Activated CD8-positive, alpha-beta memory T cell treated with anti-CD3 and anti-CD28 coated beads, Interleukin-2, amount 10 ng/mL, durations not matched to agents 7 days and 5 days (primary cell): Measurements from ENCODE around the gene ZNF616. TPM values are rescaled to one million over a fixed set of nuclear protein-coding genes. Genes with fewer than 3 reads are reported as not detected.

Source experiments
- ATAC-seq: fragments of 150-1000 bp; cut with Tn5 transposase; one replicate; pipeline ENCODE4 v1.10.0; 2021; ENCODE audit warnings: moderate library complexity
- CTCF ChIA-PET: fragments of 350-600 bp; sonication (Branson Sonifier 250); formaldehyde crosslinking; loops from one replicate; lab custom pipeline; 2021; ENCODE audit warnings: antibody characterized with exemption; lab: Charles Lee
- DNase-seq: peaks from one replicate; pipeline ENCODE4 v3.0.0-alpha.2; 2020
- H3K27ac Mint-ChIP-seq: one replicate; pipeline ENCODE4 v1.8.0; 2021; ENCODE audit warnings: mild to moderate bottlenecking, mixed read lengths
- H3K27me3 Mint-ChIP-seq: one replicate; pipeline ENCODE4 v1.8.0; 2021; ENCODE audit warnings: mixed read lengths
- H3K36me3 Mint-ChIP-seq: one replicate; pipeline ENCODE4 v1.8.0; 2021; ENCODE audit warnings: mild to moderate bottlenecking, mixed read lengths
- H3K4me1 Mint-ChIP-seq: one replicate; pipeline ENCODE4 v1.8.0; 2021; ENCODE audit warnings: mixed read lengths
- H3K4me3 Mint-ChIP-seq: one replicate; pipeline ENCODE4 v1.8.0; 2021; ENCODE audit warnings: mild to moderate bottlenecking, moderate library complexity, mixed read lengths
- H3K9me3 Mint-ChIP-seq: one replicate; pipeline ENCODE4 v1.8.0; 2022; ENCODE audit warnings: low read depth, mixed read lengths
- total RNA-seq, 2 experiments: library from RNA; stranded (reverse); gene quantifications; one replicate each; pipeline ENCODE4 v1.2.3, GENCODE V29; 2021

The ZNF616 gene
- total RNA-seq, 2 experiments from 2014 or later = 6.8 to 7.8 TPM

GRCh38 chr19:52095172-52096014 is 44.3 kb downstream of the ZNF616 start, which contains the start of gene ZNF841:
TSS of gene ZNF841 (minus strand) at chr19:52095765. CDS start at chr19:52084801, 10,964 bp downstream.
- H3K4me1 Mint-ChIP-seq = peaks cover 31% of the 10 kb centered on the region

DNA sequence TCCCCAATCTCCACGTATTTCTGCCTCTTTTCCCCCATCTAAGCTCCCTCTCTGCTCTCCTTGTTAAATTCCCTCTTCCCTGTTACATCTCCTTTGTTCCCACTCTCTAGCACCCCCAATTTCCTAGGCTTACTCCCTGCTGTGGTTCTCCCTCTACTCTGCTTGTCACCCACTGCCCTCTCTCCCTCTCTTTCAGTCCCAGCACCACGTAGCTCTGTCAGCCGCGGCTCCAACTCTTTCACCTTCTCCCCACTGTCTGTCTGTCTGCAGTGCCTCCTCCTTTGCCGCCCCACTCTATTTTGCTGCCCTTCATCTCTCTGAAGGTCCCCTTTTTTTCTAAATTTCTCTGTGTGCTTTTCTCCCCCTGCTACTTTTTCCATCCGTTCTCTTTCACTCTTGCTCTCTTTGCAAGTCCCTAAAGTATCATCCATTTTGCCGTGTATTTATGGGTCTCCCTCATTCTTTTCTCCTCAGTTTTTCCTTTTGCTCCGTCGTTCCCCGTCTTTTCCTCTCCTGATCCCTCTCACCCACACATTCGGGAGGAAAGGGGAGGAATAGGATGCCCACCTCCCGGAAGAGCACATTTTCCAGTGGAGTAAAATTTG is 45.1 kb downstream of the ZNF616 start:
- peak overlapping the region; percentile 92 for H3K27ac Mint-ChIP-seq
- H3K9me3 Mint-ChIP-seq = peaks cover 35% of the 10 kb centered on the region
- H3K4me1 Mint-ChIP-seq = peaks cover 31% of the 10 kb centered on the region
- DNase-seq = no peak
- H3K27me3 Mint-ChIP-seq = no peaks in the 10 kb centered on the region
- no peak for ATAC-seq
- CTCF ChIA-PET = no interaction called here
- peaks cover 69% of the 10 kb centered on the region for H3K36me3 Mint-ChIP-seq
- H3K4me3 Mint-ChIP-seq = peak overlapping the region; percentile 92

More at GRCh38 chr19:52095172-52096014, 44.3 kb downstream of the ZNF616 start, which contains the start of gene ZNF841:
- H3K36me3 Mint-ChIP-seq = peaks cover 65% of the 10 kb centered on the region
- CTCF ChIA-PET = no interaction called here
- peak; percentile 99 for ATAC-seq
- peak within 1 kb of the TSS; percentile 92 for H3K27ac Mint-ChIP-seq
- peaks cover 30% of the 10 kb centered on the region for H3K9me3 Mint-ChIP-seq
- peak within 1 kb of the TSS; percentile 92 for H3K4me3 Mint-ChIP-seq
- no peaks in the 10 kb centered on the region for H3K27me3 Mint-ChIP-seq
- DNase-seq = peak; percentile 94

GRCh38 chr19:52086481-52086880 is 53.3 kb downstream of the ZNF616 start:
- DNase-seq (no peak), ATAC-seq (no peak)
- Mint-ChIP-seq H3K4me3 (no peak overlapping the region), H3K36me3 (peaks cover 95% of the 10 kb centered on the region), H3K4me1 (peaks cover 1% of the 10 kb centered on the region), H3K27me3 (no peaks in the 10 kb centered on the region), H3K27ac (no peak overlapping the region), H3K9me3 (peaks cover 59% of the 10 kb centered on the region)
- CTCF ChIA-PET = no interaction called here

DNA sequence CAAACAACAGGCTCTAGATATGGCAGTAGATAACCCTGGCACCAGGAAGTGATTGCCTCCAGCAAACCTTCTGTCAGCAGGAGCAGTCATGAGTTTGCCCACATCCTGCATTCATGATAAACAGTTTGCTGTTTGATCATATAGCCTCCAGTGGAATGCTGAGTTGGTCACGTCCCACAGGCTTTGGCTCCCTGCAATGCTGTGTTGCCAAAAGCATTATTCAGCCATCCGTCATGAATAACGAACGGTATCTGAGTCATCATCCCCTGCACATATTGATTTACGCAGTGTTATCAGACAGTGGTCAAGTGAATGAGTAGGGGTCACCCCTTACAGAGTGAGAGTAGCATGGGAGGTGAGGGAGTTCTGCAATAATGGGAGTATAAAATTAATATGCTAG is 69.2 kb downstream of the ZNF616 start:
- CTCF ChIA-PET = no interaction called here
- peaks cover 61% of the 10 kb centered on the region for H3K9me3 Mint-ChIP-seq
- no peak for DNase-seq

GRCh38 chr19:52069653-52070052 is 70.1 kb downstream of the ZNF616 start:
- no peak overlapping the region for H3K4me3 Mint-ChIP-seq
- CTCF ChIA-PET = no interaction called here
- no peak for ATAC-seq
- H3K4me1 Mint-ChIP-seq = no peaks in the 10 kb centered on the region
- no peak overlapping the region for H3K27ac Mint-ChIP-seq
- DNase-seq = no peak
- peaks cover 61% of the 10 kb centered on the region for H3K9me3 Mint-ChIP-seq
- peaks cover 98% of the 10 kb centered on the region for H3K36me3 Mint-ChIP-seq
- no peaks in the 10 kb centered on the region for H3K27me3 Mint-ChIP-seq

More for the DNA sequence above, 69.2 kb downstream of the ZNF616 start:
- ATAC-seq = no peak
- Mint-ChIP-seq H3K4me3 (no peak overlapping the region), H3K36me3 (peaks cover 98% of the 10 kb centered on the region), H3K27me3 (no peaks in the 10 kb centered on the region), H3K4me1 (no peaks in the 10 kb centered on the region), H3K27ac (no peak overlapping the region)

GRCh38 chr19:52066258-52066863 is 73.4 kb downstream of the ZNF616 start:
- H3K4me3 Mint-ChIP-seq = no peak overlapping the region
- CTCF ChIA-PET = no interaction called here
- no peak for DNase-seq
- H3K9me3 Mint-ChIP-seq = peaks cover 60% of the 10 kb centered on the region
- no peak for ATAC-seq
- no peak overlapping the region for H3K27ac Mint-ChIP-seq
- H3K4me1 Mint-ChIP-seq = no peaks in the 10 kb centered on the region
- peaks cover 90% of the 10 kb centered on the region for H3K36me3 Mint-ChIP-seq
- no peaks in the 10 kb centered on the region for H3K27me3 Mint-ChIP-seq

GRCh38 chr19:52065399-52065798 is 74.3 kb downstream of the ZNF616 start:
- peaks cover 88% of the 10 kb centered on the region for H3K36me3 Mint-ChIP-seq
- ATAC-seq = no peak
- H3K4me3 Mint-ChIP-seq = no peak overlapping the region
- no peaks in the 10 kb centered on the region for H3K27me3 Mint-ChIP-seq
- no peaks in the 10 kb centered on the region for H3K4me1 Mint-ChIP-seq
- peaks cover 58% of the 10 kb centered on the region for H3K9me3 Mint-ChIP-seq
- DNase-seq = no peak
- CTCF ChIA-PET = no interaction called here
- H3K27ac Mint-ChIP-seq = no peak overlapping the region

Other genes starting within 250 kb of the ZNF616 start
- gene ZNF649, start 234.9 kb downstream of the ZNF616 start, total RNA-seq = 10 to 100 TPM; 10.6 to 12.4 TPM
- 1 to 10 TPM; 5.0 to 5.7 TPM for gene ZNF613, start 212.5 kb downstream of the ZNF616 start, total RNA-seq
- 10 to 100 TPM; 10.2 to 12.7 TPM for gene ZNF350, start 153.1 kb downstream of the ZNF616 start, total RNA-seq
- 10 to 100 TPM; 11.9 to 13.0 TPM for gene ZNF615, start 131.7 kb downstream of the ZNF616 start, total RNA-seq
- gene ZNF614, start 111.6 kb downstream of the ZNF616 start, total RNA-seq = 10 to 100 TPM in 1 of 2 experiments, 1 to 10 TPM in 1; 8.7 to 11.5 TPM
- 10 to 100 TPM in 1 of 2 experiments, 1 to 10 TPM in 1; 8.8 to 15.1 TPM for gene ZNF432, start 91.1 kb downstream of the ZNF616 start, total RNA-seq
- 10 to 100 TPM; 22.3 to 30.4 TPM for gene ZNF841, start 44.2 kb downstream of the ZNF616 start, total RNA-seq
- gene ZNF836, start 31.7 kb upstream of the ZNF616 start, total RNA-seq = 10 to 100 TPM; 12.6 to 14.6 TPM
- 100 to 1,000 TPM; 168 to 207 TPM for gene PPP2R1A, start 50.1 kb upstream of the ZNF616 start, total RNA-seq
- gene ZNF766, start 129.6 kb upstream of the ZNF616 start, total RNA-seq = 10 to 100 TPM; 20.6 to 25.8 TPM
- gene ZNF480, start 157.2 kb upstream of the ZNF616 start, total RNA-seq = 10 to 100 TPM; 10.6 to 14.3 TPM
- gene ZNF610, start 196.3 kb upstream of the ZNF616 start, total RNA-seq = 1 to 10 TPM; 1.4 to 2.0 TPM
- 10 to 100 TPM; 11.9 to 18.8 TPM for gene ZNF880, start 230.0 kb upstream of the ZNF616 start, total RNA-seq